Mucosa of rectum (tissue), 2 donors: ENCODE measurements around the gene PCDH1.

Experiments used
- H3K27ac ChIP-seq, 2 donors: one replicate each; pipeline ENCODE4 v1.7.0; 2013; ENCODE audit warnings: inconsistent platforms in 2 of 2, low read depth in 2 of 2, low read length in 2 of 2
- H3K27me3 ChIP-seq, 2 donors: one replicate each; pipeline ENCODE4 v1.7.0; 2013; ENCODE audit warnings: low read length in 2 of 2; ENCODE audit not compliant: control insufficient read depth in 2 of 2, insufficient read depth in 2 of 2
- H3K36me3 ChIP-seq, 2 donors: one replicate each; pipeline ENCODE4 v1.7.0; 2013; ENCODE audit warnings: low read length in 2 of 2; ENCODE audit not compliant: control insufficient read depth in 2 of 2, insufficient read depth in 2 of 2
- H3K4me1 ChIP-seq, 2 donors: one replicate each; pipeline ENCODE4 v1.7.0; 2013; ENCODE audit warnings: low read length in 2 of 2, mild to moderate bottlenecking in 1 of 2; ENCODE audit not compliant: control insufficient read depth in 2 of 2, insufficient read depth in 2 of 2
- H3K4me3 ChIP-seq, 2 donors: one replicate each; pipeline ENCODE4 v1.7.0; 2013; ENCODE audit warnings: low read length in 2 of 2
- H3K9ac ChIP-seq, 2 donors: one replicate each; pipeline ENCODE4 v1.7.0; 2013; ENCODE audit warnings: low read length in 2 of 2, low read depth in 1 of 2, mild to moderate bottlenecking in 1 of 2
- H3K9me3 ChIP-seq, 2 donors: one replicate each; pipeline ENCODE4 v1.7.0; 2013; ENCODE audit warnings: low read length in 2 of 2; ENCODE audit not compliant: control insufficient read depth in 2 of 2
- donor health status: healthy.
- donor health status: Normal muscosa, but diverticular disease.

Gene PCDH1

GRCh38 chr5:141856037-141856790 lies 22.0 kb downstream of the PCDH1 start:
- Histone ChIP-seq H3K27me3 (no peaks in the 10 kb centered on the region), H3K9ac (no peak overlapping the region), H3K27ac (no peak overlapping the region), H3K36me3 (peaks cover 13 to 20% of the 10 kb centered on the region in 2 donors), H3K4me1 (peaks cover 6 to 7% of the 10 kb centered on the region in 2 donors), H3K9me3 (no peaks in the 10 kb centered on the region), H3K4me3 (no peak overlapping the region)

GRCh38 chr5:141855265-141856036 lies 22.8 kb downstream of the PCDH1 start:
- Histone ChIP-seq H3K4me1 (peaks cover 6 to 13% of the 10 kb centered on the region in 2 donors), H3K27me3 (no peaks in the 10 kb centered on the region), H3K9me3 (no peaks in the 10 kb centered on the region), H3K27ac (no peak overlapping the region), H3K4me3 (no peak overlapping the region), H3K36me3 (peaks cover 13 to 20% of the 10 kb centered on the region in 2 donors), H3K9ac (no peak overlapping the region)

GRCh38 chr5:141853895-141854626 lies 24.1 kb downstream of the PCDH1 start:
- no peak overlapping the region for H3K27ac ChIP-seq
- H3K4me1 ChIP-seq, result peaks cover 10 to 22% of the 10 kb centered on the region in 2 donors
- no peak overlapping the region for H3K4me3 ChIP-seq
- H3K36me3 ChIP-seq, result peaks cover 13 to 20% of the 10 kb centered on the region in 2 donors
- H3K9me3 ChIP-seq, result no peaks in the 10 kb centered on the region
- no peaks in the 10 kb centered on the region for H3K27me3 ChIP-seq
- no peak overlapping the region for H3K9ac ChIP-seq

GRCh38 chr5:141852448-141852847 lies 25.8 kb downstream of the PCDH1 start:
- H3K27ac ChIP-seq, result no peak overlapping the region
- H3K4me3 ChIP-seq, result no peak overlapping the region
- no peaks in the 10 kb centered on the region for H3K27me3 ChIP-seq
- peaks cover 17 to 32% of the 10 kb centered on the region in 2 donors for H3K4me1 ChIP-seq
- H3K36me3 ChIP-seq, result peaks cover 13 to 20% of the 10 kb centered on the region in 2 donors
- no peaks in the 10 kb centered on the region for H3K9me3 ChIP-seq
- no peak overlapping the region for H3K9ac ChIP-seq

- Histone ChIP-seq H3K9ac (peak overlapping the region in 1 of 2 donors; percentile 56), H3K27ac (peak overlapping the region in 1 of 2 donors; percentile 73), H3K9me3 (no peaks in the 10 kb centered on the region), H3K36me3 (peaks cover 7 to 12% of the 10 kb centered on the region in 2 donors), H3K4me1 (peaks cover 21 to 35% of the 10 kb centered on the region in 2 donors), H3K27me3 (no peaks in the 10 kb centered on the region), H3K4me3 (no peak overlapping the region)
These were observed 26.9 kb downstream of the PCDH1 start for GRCh38 chr5:141851195-141851874.

- H3K4me3 ChIP-seq, result peak overlapping the region in 1 of 2 donors; percentile 28
- H3K9ac ChIP-seq, result peak overlapping the region in 1 of 2 donors; percentile 56
- peaks cover 25 to 40% of the 10 kb centered on the region in 2 donors for H3K4me1 ChIP-seq
- H3K27me3 ChIP-seq, result no peaks in the 10 kb centered on the region
- H3K9me3 ChIP-seq, result no peaks in the 10 kb centered on the region
- H3K27ac ChIP-seq, result peak overlapping the region; percentile 65 to 73
- peaks cover 2 to 7% of the 10 kb centered on the region in 2 donors for H3K36me3 ChIP-seq
These were observed 27.4 kb downstream of the PCDH1 start for GRCh38 chr5:141850786-141851185.

GRCh38 chr5:141850244-141850768 lies 27.9 kb downstream of the PCDH1 start:
- Histone ChIP-seq H3K4me1 (peaks cover 28 to 43% of the 10 kb centered on the region in 2 donors), H3K27ac (peak overlapping the region; percentile 98 to 99), H3K27me3 (no peaks in the 10 kb centered on the region), H3K36me3 (peaks cover 0 to 3% of the 10 kb centered on the region in 2 donors), H3K4me3 (peak overlapping the region; percentile 87 to 90), H3K9ac (peak overlapping the region; percentile 96 to 98), H3K9me3 (no peaks in the 10 kb centered on the region)

GRCh38 chr5:141849415-141850243 lies 28.6 kb downstream of the PCDH1 start:
- peak overlapping the region; percentile 87 to 90 for H3K4me3 ChIP-seq
- peaks cover 0 to 3% of the 10 kb centered on the region in 2 donors for H3K27me3 ChIP-seq
- H3K9me3 ChIP-seq, result no peaks in the 10 kb centered on the region
- H3K4me1 ChIP-seq, result peaks cover 34 to 50% of the 10 kb centered on the region in 2 donors
- H3K27ac ChIP-seq, result peak overlapping the region; percentile 98 to 99
- no peaks in the 10 kb centered on the region for H3K36me3 ChIP-seq
- H3K9ac ChIP-seq, result peak overlapping the region; percentile 96 to 98
